HepG2 (cell line): Measurements from ENCODE around the gene MYCBP2.

Source experiments
- FOXA3 ChIP-seq: IDR thresholded peaks from 2 replicates; pipeline ENCODE4 v1.6.1; 2016; ENCODE audit warnings: missing genetic modification reagents, missing compliant biosample characterization
- HCFC1 ChIP-seq: fragments of 150-350 bp; IDR thresholded peaks from 2 replicates; pipeline ENCODE4 v1.6.1; 2014; ENCODE audit warnings: low read depth, low read length
- NFATC3 ChIP-seq: sonication (generic); formaldehyde crosslinking; IDR thresholded peaks from 2 replicates; pipeline ENCODE4 v1.5.1; 2020; ENCODE audit warnings: mild to moderate bottlenecking, missing genetic modification reagents
- NFIC ChIP-seq: IDR thresholded peaks from 2 replicates; pipeline ENCODE4 v1.6.1; 2012; ENCODE audit warnings: mild to moderate bottlenecking, low read length, inconsistent platforms
- TCF7L2 ChIP-seq: IDR thresholded peaks from 2 replicates; pipeline ENCODE4 v1.6.1; 2011; ENCODE audit warnings: mild to moderate bottlenecking, low read depth, low read length, moderate library complexity
- ZBTB8A ChIP-seq: sonication (generic); formaldehyde crosslinking; IDR thresholded peaks from 2 replicates; pipeline ENCODE4 v1.4.0; 2020; ENCODE audit warnings: mild to moderate bottlenecking, low read depth, missing genetic modification reagents, borderline replicate concordance
- TF ChIP-seq, protein P1 (sequence below): sonication (generic); formaldehyde crosslinking; IDR thresholded peaks from 2 replicates; pipeline ENCODE4 v1.5.0; 2020; ENCODE audit warnings: mild to moderate bottlenecking, missing genetic modification reagents, moderate library complexity
- TF ChIP-seq, protein P2 (sequence below): sonication (generic); formaldehyde crosslinking; IDR thresholded peaks from 2 replicates; pipeline ENCODE4 v1.4.0; 2020; ENCODE audit warnings: missing genetic modification reagents
- TF ChIP-seq, protein P3 (sequence below): sonication (generic); formaldehyde crosslinking; IDR thresholded peaks from 2 replicates; pipeline ENCODE4 v1.8.1; 2022; ENCODE audit warnings: low read depth, mild to moderate bottlenecking, missing genetic modification reagents
- TF ChIP-seq, protein P4 (sequence below): sonication (generic); formaldehyde crosslinking; IDR thresholded peaks from 2 replicates; pipeline ENCODE4 v1.8.1; 2023; ENCODE audit warnings: mild to moderate bottlenecking, missing genetic modification reagents
- TF ChIP-seq, protein P5 (sequence below): sonication (generic); formaldehyde crosslinking; IDR thresholded peaks from 2 replicates; pipeline ENCODE4 v1.4.0; 2020; ENCODE audit warnings: mild to moderate bottlenecking, missing genetic modification reagents
- TF ChIP-seq, protein P6 (sequence below): sonication (generic); formaldehyde crosslinking; IDR thresholded peaks from 2 replicates; pipeline ENCODE4 v1.4.0; 2020; ENCODE audit warnings: missing genetic modification reagents

DNA sequence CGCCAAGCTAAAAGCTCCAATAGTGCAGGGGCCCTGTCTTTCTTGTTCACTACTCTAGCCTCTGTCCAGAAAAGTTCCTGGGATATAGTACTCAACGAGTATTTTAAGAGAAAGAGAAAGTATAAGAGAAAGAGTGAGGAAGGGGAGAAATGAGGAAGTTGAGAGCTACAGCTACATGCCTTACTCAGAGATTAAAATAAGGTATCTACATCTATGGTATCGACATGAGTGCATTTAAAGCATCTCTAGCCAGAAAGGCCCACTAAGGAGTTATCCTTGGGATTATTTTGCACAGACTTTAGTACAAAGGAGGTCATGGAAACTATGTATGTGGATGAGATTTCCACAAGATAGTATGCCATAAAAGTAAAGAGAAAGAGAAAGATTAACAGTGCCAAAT, 28.5 kb downstream of the MYCBP2 start:
- TF ChIP-seq FOXA3 (CRISPR knock-in tag): no peak
- TF ChIP-seq HCFC1: no peak
- TF ChIP-seq, protein P1, sequence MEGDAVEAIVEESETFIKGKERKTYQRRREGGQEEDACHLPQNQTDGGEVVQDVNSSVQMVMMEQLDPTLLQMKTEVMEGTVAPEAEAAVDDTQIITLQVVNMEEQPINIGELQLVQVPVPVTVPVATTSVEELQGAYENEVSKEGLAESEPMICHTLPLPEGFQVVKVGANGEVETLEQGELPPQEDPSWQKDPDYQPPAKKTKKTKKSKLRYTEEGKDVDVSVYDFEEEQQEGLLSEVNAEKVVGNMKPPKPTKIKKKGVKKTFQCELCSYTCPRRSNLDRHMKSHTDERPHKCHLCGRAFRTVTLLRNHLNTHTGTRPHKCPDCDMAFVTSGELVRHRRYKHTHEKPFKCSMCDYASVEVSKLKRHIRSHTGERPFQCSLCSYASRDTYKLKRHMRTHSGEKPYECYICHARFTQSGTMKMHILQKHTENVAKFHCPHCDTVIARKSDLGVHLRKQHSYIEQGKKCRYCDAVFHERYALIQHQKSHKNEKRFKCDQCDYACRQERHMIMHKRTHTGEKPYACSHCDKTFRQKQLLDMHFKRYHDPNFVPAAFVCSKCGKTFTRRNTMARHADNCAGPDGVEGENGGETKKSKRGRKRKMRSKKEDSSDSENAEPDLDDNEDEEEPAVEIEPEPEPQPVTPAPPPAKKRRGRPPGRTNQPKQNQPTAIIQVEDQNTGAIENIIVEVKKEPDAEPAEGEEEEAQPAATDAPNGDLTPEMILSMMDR (CRISPR knock-in tag): no peak
- TF ChIP-seq, protein P2, sequence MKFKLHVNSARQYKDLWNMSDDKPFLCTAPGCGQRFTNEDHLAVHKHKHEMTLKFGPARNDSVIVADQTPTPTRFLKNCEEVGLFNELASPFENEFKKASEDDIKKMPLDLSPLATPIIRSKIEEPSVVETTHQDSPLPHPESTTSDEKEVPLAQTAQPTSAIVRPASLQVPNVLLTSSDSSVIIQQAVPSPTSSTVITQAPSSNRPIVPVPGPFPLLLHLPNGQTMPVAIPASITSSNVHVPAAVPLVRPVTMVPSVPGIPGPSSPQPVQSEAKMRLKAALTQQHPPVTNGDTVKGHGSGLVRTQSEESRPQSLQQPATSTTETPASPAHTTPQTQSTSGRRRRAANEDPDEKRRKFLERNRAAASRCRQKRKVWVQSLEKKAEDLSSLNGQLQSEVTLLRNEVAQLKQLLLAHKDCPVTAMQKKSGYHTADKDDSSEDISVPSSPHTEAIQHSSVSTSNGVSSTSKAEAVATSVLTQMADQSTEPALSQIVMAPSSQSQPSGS: no peak
- TF ChIP-seq, protein P3, sequence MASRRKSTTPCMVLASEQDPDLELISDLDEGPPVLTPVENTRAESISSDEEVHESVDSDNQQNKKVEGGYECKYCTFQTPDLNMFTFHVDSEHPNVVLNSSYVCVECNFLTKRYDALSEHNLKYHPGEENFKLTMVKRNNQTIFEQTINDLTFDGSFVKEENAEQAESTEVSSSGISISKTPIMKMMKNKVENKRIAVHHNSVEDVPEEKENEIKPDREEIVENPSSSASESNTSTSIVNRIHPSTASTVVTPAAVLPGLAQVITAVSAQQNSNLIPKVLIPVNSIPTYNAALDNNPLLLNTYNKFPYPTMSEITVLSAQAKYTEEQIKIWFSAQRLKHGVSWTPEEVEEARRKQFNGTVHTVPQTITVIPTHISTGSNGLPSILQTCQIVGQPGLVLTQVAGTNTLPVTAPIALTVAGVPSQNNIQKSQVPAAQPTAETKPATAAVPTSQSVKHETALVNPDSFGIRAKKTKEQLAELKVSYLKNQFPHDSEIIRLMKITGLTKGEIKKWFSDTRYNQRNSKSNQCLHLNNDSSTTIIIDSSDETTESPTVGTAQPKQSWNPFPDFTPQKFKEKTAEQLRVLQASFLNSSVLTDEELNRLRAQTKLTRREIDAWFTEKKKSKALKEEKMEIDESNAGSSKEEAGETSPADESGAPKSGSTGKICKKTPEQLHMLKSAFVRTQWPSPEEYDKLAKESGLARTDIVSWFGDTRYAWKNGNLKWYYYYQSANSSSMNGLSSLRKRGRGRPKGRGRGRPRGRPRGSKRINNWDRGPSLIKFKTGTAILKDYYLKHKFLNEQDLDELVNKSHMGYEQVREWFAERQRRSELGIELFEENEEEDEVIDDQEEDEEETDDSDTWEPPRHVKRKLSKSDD (CRISPR knock-in tag): no peak
- TF ChIP-seq NFIC: no peak
- TF ChIP-seq, protein P4, sequence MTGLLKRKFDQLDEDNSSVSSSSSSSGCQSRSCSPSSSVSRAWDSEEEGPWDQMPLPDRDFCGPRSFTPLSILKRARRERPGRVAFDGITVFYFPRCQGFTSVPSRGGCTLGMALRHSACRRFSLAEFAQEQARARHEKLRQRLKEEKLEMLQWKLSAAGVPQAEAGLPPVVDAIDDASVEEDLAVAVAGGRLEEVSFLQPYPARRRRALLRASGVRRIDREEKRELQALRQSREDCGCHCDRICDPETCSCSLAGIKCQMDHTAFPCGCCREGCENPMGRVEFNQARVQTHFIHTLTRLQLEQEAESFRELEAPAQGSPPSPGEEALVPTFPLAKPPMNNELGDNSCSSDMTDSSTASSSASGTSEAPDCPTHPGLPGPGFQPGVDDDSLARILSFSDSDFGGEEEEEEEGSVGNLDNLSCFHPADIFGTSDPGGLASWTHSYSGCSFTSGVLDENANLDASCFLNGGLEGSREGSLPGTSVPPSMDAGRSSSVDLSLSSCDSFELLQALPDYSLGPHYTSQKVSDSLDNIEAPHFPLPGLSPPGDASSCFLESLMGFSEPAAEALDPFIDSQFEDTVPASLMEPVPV: no peak
- TF ChIP-seq, protein P5, sequence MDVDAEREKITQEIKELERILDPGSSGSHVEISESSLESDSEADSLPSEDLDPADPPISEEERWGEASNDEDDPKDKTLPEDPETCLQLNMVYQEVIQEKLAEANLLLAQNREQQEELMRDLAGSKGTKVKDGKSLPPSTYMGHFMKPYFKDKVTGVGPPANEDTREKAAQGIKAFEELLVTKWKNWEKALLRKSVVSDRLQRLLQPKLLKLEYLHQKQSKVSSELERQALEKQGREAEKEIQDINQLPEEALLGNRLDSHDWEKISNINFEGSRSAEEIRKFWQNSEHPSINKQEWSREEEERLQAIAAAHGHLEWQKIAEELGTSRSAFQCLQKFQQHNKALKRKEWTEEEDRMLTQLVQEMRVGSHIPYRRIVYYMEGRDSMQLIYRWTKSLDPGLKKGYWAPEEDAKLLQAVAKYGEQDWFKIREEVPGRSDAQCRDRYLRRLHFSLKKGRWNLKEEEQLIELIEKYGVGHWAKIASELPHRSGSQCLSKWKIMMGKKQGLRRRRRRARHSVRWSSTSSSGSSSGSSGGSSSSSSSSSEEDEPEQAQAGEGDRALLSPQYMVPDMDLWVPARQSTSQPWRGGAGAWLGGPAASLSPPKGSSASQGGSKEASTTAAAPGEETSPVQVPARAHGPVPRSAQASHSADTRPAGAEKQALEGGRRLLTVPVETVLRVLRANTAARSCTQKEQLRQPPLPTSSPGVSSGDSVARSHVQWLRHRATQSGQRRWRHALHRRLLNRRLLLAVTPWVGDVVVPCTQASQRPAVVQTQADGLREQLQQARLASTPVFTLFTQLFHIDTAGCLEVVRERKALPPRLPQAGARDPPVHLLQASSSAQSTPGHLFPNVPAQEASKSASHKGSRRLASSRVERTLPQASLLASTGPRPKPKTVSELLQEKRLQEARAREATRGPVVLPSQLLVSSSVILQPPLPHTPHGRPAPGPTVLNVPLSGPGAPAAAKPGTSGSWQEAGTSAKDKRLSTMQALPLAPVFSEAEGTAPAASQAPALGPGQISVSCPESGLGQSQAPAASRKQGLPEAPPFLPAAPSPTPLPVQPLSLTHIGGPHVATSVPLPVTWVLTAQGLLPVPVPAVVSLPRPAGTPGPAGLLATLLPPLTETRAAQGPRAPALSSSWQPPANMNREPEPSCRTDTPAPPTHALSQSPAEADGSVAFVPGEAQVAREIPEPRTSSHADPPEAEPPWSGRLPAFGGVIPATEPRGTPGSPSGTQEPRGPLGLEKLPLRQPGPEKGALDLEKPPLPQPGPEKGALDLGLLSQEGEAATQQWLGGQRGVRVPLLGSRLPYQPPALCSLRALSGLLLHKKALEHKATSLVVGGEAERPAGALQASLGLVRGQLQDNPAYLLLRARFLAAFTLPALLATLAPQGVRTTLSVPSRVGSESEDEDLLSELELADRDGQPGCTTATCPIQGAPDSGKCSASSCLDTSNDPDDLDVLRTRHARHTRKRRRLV (CRISPR knock-in tag): no peak
- TF ChIP-seq TCF7L2: no peak
- no peak for TF ChIP-seq ZBTB8A (CRISPR knock-in tag)
- TF ChIP-seq, protein P6, sequence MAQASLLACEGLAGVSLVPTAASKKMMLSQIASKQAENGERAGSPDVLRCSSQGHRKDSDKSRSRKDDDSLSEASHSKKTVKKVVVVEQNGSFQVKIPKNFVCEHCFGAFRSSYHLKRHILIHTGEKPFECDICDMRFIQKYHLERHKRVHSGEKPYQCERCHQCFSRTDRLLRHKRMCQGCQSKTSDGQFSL: no peak
- TF ChIP-seq NFATC3: no peak
